Measurements from ENCODE around the gene NAXE. TPM values are rescaled to one million over a fixed set of nuclear protein-coding genes. Genes with fewer than 3 reads are reported as not detected.
"Not testable (repeated sequence)": the region's sequence is repeated elsewhere in the genome, so short reads cannot be mapped to it uniquely, and the experiment has no call there.

NAXE gene
- total and polyA plus RNA-seq, 5 experiments from 2014 or later: 39.7 to 124 (median 85.6) TPM

GRCh38 chr1:156610072-156610471 lies 18.5 kb downstream of the NAXE start:
- POLR2A ChIA-PET: interaction anchor here (0.6 to 1.1 kb wide), 2 partner anchors 22 to 873 kb away, joined by 3 to 4 read pairs; no protein-coding TSS in a partner anchor
- Mint-ChIP-seq H3K4me1 (peaks cover 4 to 15% (median 13%) of the 10 kb centered on the region in 4 donors), H3K27me3 (peaks cover 5 to 17% (median 11%) of the 10 kb centered on the region in 5 donors)
- H3K9me3 Mint-ChIP-seq, H3K36me3 Mint-ChIP-seq, DNase-seq, H3K27ac Mint-ChIP-seq, H3K4me3 Mint-ChIP-seq, ATAC-seq: not testable (repeated sequence)

- peaks cover 6 to 15% (median 10%) of the 10 kb centered on the region in 4 donors for H3K4me1 Mint-ChIP-seq
- DNase-seq (no peak), ATAC-seq (no peak)
- no peak overlapping the region for H3K4me3 Mint-ChIP-seq
- POLR2A ChIA-PET: no interaction called here
- no peaks in the 10 kb centered on the region for H3K9me3 Mint-ChIP-seq
- peak overlapping the region in 1 of 10 donors; percentile 40 for H3K27ac Mint-ChIP-seq
- peaks cover 11 to 38% (median 21%) of the 10 kb centered on the region in 5 donors for H3K27me3 Mint-ChIP-seq
- H3K36me3 Mint-ChIP-seq: no peaks in the 10 kb centered on the region
Measured at GRCh38 chr1:156612666-156613065, 21.1 kb downstream of the NAXE start.

GRCh38 chr1:156615946-156616345 lies 24.4 kb downstream of the NAXE start:
- ATAC-seq: no peak
- Mint-ChIP-seq H3K36me3 (no peaks in the 10 kb centered on the region), H3K4me1 (peaks cover 0 to 2% (median 0%) of the 10 kb centered on the region in 4 donors), H3K4me3 (no peak overlapping the region), H3K9me3 (no peaks in the 10 kb centered on the region), H3K27ac (no peak overlapping the region), H3K27me3 (peaks cover 21 to 60% (median 46%) of the 10 kb centered on the region in 5 donors)
- POLR2A ChIA-PET: no interaction called here
- no peak for DNase-seq

- no peak for DNase-seq
- no peaks in the 10 kb centered on the region for H3K36me3 Mint-ChIP-seq
- H3K27me3 Mint-ChIP-seq: peaks cover 21 to 65% (median 51%) of the 10 kb centered on the region in 5 donors
- H3K4me3 Mint-ChIP-seq: no peak overlapping the region
- no peak for ATAC-seq
- POLR2A ChIA-PET: no interaction called here
- peaks cover 0 to 2% (median 0%) of the 10 kb centered on the region in 4 donors for H3K4me1 Mint-ChIP-seq
- H3K9me3 Mint-ChIP-seq: no peaks in the 10 kb centered on the region
- H3K27ac Mint-ChIP-seq: peak overlapping the region in 1 of 10 donors; percentile 74
Measured at GRCh38 chr1:156616463-156616862, 24.9 kb downstream of the NAXE start.

GRCh38 chr1:156618853-156619581 lies 27.4 kb downstream of the NAXE start, which contains the start of gene HAPLN2:
Gene HAPLN2, plus strand, starts transcription at chr1:156619415. Its CDS starts 4,076 bp downstream, at chr1:156623491.
- peaks cover 0 to 4% (median under 1%) of the 10 kb centered on the region in 4 donors for H3K4me1 Mint-ChIP-seq
- H3K4me3 Mint-ChIP-seq: no peak within 1 kb of the TSS
- peaks cover 25 to 69% (median 55%) of the 10 kb centered on the region in 5 donors for H3K27me3 Mint-ChIP-seq
- H3K27ac Mint-ChIP-seq: no peak within 1 kb of the TSS
- ATAC-seq (peak in 1 of 2 donors; percentile 42), DNase-seq (no peak)
- POLR2A ChIA-PET: interaction anchor here (0.7 kb wide), 1 partner anchor 12 kb away, joined by 9 read pairs; no protein-coding TSS in a partner anchor
- H3K36me3 Mint-ChIP-seq: no peaks in the 10 kb centered on the region
- no peaks in the 10 kb centered on the region for H3K9me3 Mint-ChIP-seq

- no peaks in the 10 kb centered on the region for H3K9me3 Mint-ChIP-seq
- DNase-seq (no peak), ATAC-seq (no peak)
- H3K27me3 Mint-ChIP-seq: peaks cover 25 to 73% (median 55%) of the 10 kb centered on the region in 5 donors
- H3K4me3 Mint-ChIP-seq: no peak overlapping the region
- POLR2A ChIA-PET: no interaction called here
- H3K36me3 Mint-ChIP-seq: no peaks in the 10 kb centered on the region
- H3K4me1 Mint-ChIP-seq: peaks cover 0 to 7% (median 2%) of the 10 kb centered on the region in 4 donors
- H3K27ac Mint-ChIP-seq: no peak overlapping the region
Measured at GRCh38 chr1:156619582-156619955, 28.0 kb downstream of the NAXE start.

GRCh38 chr1:156622581-156623297 lies 31.2 kb downstream of the NAXE start:
- Mint-ChIP-seq H3K27me3 (peaks cover 31 to 68% (median 58%) of the 10 kb centered on the region in 5 donors), H3K9me3 (no peaks in the 10 kb centered on the region), H3K4me3 (peak overlapping the region in 7 of 10 donors; percentile 21 to 61 (median 52)), H3K36me3 (no peaks in the 10 kb centered on the region), H3K4me1 (peaks cover 6 to 14% (median 11%) of the 10 kb centered on the region in 4 donors), H3K27ac (no peak overlapping the region)
- POLR2A ChIA-PET: no interaction called here
- ATAC-seq: no peak
- no peak for DNase-seq

- POLR2A ChIA-PET: interaction anchor here (0.5 to 1.0 kb wide), 4 partner anchors 12 to 151 kb away, joined by 3 to 6 read pairs (median 4); partner anchors contain the start of gene MRPL24
- H3K27ac Mint-ChIP-seq: no peak overlapping the region
- H3K36me3 Mint-ChIP-seq: no peaks in the 10 kb centered on the region
- H3K9me3 Mint-ChIP-seq: no peaks in the 10 kb centered on the region
- peaks cover 6 to 14% (median 11%) of the 10 kb centered on the region in 4 donors for H3K4me1 Mint-ChIP-seq
- H3K4me3 Mint-ChIP-seq: peak overlapping the region in 9 of 10 donors; percentile 47 to 69 (median 63)
- ATAC-seq (peak; percentile 64 to 66), DNase-seq (peak in 4 of 10 donors; percentile 30 to 35 (median 32))
- peaks cover 31 to 71% (median 56%) of the 10 kb centered on the region in 5 donors for H3K27me3 Mint-ChIP-seq
Measured at GRCh38 chr1:156623946-156624813, 32.6 kb downstream of the NAXE start.

GRCh38 chr1:156624814-156625435 lies 33.3 kb downstream of the NAXE start:
- POLR2A ChIA-PET: interaction anchor here (0.5 to 0.9 kb wide), 2 partner anchors 13 to 150 kb away, joined by 3 to 6 read pairs; no protein-coding TSS in a partner anchor
- ATAC-seq: peak; percentile 22 to 25
- Mint-ChIP-seq H3K9me3 (no peaks in the 10 kb centered on the region), H3K4me1 (peaks cover 6 to 14% (median 11%) of the 10 kb centered on the region in 4 donors), H3K27ac (no peak overlapping the region), H3K27me3 (peaks cover 31 to 64% (median 52%) of the 10 kb centered on the region in 5 donors), H3K4me3 (peak overlapping the region in 9 of 10 donors; percentile 10 to 69 (median 59)), H3K36me3 (no peaks in the 10 kb centered on the region)
- DNase-seq: peak in 2 of 10 donors; percentile 14 to 19

- DNase-seq (peak; percentile 34 to 83 (median 66)), ATAC-seq (peak; percentile 65 to 69)
- Mint-ChIP-seq H3K4me3 (peak overlapping the region; percentile 68 to 88 (median 82)), H3K27ac (peak overlapping the region in 2 of 10 donors; percentile 46 to 78), H3K4me1 (peaks cover 6 to 14% (median 11%) of the 10 kb centered on the region in 4 donors), H3K9me3 (no peaks in the 10 kb centered on the region), H3K27me3 (peaks cover 29 to 58% (median 51%) of the 10 kb centered on the region in 5 donors), H3K36me3 (no peaks in the 10 kb centered on the region)
- POLR2A ChIA-PET: no interaction called here
Measured at GRCh38 chr1:156625436-156626078, 34.0 kb downstream of the NAXE start.

- Mint-ChIP-seq H3K9me3 (no peaks in the 10 kb centered on the region), H3K36me3 (no peaks in the 10 kb centered on the region), H3K27me3 (peaks cover 30 to 58% (median 52%) of the 10 kb centered on the region in 5 donors), H3K4me1 (peaks cover 6 to 14% (median 11%) of the 10 kb centered on the region in 4 donors), H3K4me3 (peak overlapping the region in 8 of 10 donors; percentile 2 to 86 (median 82)), H3K27ac (peak overlapping the region in 1 of 10 donors; percentile 78)
- DNase-seq (no peak), ATAC-seq (no peak)
- POLR2A ChIA-PET: no interaction called here
Measured at GRCh38 chr1:156626079-156626438, 34.5 kb downstream of the NAXE start.
